Measurements from ENCODE around the gene GPR31. TPM values are rescaled to one million over a fixed set of nuclear protein-coding genes. Genes with fewer than 3 reads are reported as not detected.

GPR31 gene
- total RNA-seq, 1 donor, result not detected

Other genes starting within 250 kb of the GPR31 start
- 27.2 TPM for gene RNASET2, start 201.4 kb downstream of the GPR31 start, total RNA-seq
- gene CEP43, start 158.6 kb downstream of the GPR31 start, total RNA-seq, result 5.7 TPM
- 0.54 TPM for gene CCR6, start 34.9 kb downstream of the GPR31 start, total RNA-seq
- gene UNC93A, start 133.3 kb upstream of the GPR31 start, total RNA-seq, result not detected
- gene TTLL2, start 167.1 kb upstream of the GPR31 start, total RNA-seq, result not detected

Data from hematopoietic multipotent progenitor cell (in vitro differentiated cells).